HG03175 (cell line): ENCODE data around the gene LAMTOR3.
A peak's percentile ranks its signal among the peaks of the same experiment; 100 is the strongest.

Source experiments
- ATAC-seq: cut with Tn5 transposase; IDR thresholded peaks from one replicate; pipeline ENCODE4 v1.9.1; 2021; ENCODE audit warnings: mild to moderate bottlenecking, moderate library complexity; ENCODE audit not compliant: unreplicated experiment

LAMTOR3 gene, protein sequence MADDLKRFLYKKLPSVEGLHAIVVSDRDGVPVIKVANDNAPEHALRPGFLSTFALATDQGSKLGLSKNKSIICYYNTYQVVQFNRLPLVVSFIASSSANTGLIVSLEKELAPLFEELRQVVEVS

GRCh38 chr4:99894161-99894997 is at the start of gene LAMTOR3:
Gene LAMTOR3, minus strand, starts transcription at chr4:99894427. Its CDS starts 464 bp downstream, at chr4:99893963.
- ATAC-seq = peak; percentile 100

DNA sequence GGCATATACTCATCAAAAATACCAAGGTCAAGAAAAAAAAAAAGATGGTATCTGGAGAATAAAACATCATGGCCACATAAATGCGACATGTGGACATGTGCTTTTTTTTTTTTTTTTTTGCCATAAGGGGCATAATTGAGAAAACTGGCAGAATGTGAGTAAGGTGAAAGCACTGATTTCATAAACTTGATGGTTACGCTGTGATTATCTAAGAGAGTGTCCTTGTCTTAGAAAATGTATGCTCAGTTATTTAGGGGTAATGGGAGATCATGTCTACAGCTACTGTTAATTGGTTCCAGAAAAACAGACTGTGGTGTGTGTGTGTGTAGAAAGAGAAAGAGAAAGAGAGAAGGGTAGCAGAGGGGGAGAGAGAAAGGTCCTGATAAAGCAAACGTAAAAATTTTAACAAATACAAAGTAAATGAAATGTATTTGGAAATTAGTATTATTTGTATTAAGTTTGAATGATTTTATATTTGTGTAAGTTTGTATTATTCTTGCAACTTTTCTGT is 44.1 kb upstream of the LAMTOR3 start:
- ATAC-seq = no peak

DNA sequence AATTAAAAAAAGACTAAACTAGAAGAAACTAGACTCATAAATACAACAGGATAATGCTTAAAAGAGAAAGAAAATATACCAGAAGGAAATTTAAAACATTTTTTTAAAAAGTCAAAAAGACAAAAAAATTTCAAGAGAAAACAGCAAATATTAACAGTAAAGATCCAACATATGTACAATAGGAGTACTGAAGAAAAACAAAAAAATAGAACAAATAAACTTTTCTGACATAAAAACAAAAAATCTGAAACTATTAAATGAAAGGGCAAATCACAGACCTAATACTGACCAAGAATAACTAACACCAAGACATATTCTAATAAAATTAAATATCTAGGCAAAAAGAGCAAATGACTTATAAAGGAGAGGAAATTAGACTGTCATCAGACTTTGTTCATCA is 40.7 kb upstream of the LAMTOR3 start:
- no peak for ATAC-seq

DNA sequence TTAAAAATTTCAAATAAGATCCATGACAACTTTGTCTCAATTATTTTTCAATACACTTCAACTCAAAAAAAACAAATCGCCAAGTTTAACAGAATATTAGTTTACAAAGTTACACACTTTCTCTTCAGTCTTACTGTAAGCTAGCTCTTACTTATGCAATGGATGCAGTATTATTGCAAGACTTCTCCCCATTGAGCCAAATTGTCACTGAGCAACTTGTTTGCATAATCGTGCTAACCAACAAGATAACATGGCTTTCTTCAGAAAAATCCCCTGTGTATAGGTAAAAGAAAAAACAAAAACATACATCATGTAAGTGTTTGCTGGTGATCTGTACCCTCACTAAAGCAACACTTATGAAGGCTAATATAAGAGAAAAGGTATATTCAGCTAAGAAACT is 33.3 kb upstream of the LAMTOR3 start:
- no peak for ATAC-seq

DNA sequence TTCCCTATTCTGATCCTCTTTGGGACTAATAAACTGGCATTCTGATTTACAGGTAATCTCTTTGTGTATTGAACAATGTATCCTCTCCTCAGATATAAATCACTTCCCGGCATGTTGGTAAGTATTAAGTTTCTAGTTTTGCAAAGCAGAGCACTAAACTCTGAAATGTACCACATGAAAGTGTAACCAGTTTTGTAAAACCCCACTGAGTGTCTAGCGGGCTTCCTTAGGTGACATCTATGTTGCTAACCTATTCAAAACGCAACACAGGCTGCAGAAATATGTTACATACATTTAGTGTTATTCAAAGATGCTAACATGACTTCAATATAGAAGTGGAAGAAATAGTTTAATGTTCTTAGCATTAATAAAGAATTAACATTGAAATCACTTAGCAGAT is 26.9 kb upstream of the LAMTOR3 start:
- no peak for ATAC-seq

DNA sequence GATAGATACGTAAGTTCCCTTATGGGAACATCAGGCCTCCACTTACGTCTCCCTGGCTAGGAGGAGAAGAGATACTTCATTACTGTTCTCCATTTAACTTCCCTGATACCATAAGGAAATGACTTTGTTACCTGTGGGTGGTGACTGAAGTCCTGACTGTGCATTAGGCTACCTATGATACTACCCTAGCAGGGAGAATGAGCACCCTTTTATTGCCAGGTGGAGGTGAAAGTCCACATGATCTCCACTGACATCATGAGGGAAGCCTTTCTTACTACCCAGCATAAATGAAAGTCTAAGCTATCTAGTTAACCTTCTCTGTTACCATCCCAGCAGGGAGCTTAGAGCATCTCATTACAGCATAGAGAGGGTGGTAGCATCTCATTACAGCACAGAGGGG is 24.4 kb upstream of the LAMTOR3 start:
- ATAC-seq = no peak

- no peak for ATAC-seq
These were observed 23.3 kb upstream of the LAMTOR3 start for GRCh38 chr4:99917575-99917974.

- no peak for ATAC-seq
These were observed 21.2 kb upstream of the LAMTOR3 start for GRCh38 chr4:99915449-99915848.

DNA sequence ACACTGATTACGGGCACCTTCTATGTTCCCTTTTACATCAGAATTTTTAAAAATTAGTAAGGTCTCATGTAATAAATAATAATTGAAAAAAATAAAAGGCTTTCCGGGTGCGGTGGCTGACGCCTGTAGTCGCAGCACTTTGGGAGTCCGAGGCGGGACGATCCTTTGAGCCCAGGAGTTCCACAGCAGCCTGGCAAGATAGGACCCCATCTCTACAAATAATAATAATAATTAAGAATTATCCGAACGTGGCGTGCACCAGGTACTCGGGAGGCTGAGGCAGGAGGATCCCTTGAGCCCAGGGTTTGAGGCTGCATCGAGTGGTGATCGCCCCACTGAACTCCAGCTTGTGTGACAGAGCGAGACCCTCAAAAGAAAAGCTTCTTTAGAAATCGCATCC is 771 bp upstream of the LAMTOR3 start:
- no peak for ATAC-seq

DNA sequence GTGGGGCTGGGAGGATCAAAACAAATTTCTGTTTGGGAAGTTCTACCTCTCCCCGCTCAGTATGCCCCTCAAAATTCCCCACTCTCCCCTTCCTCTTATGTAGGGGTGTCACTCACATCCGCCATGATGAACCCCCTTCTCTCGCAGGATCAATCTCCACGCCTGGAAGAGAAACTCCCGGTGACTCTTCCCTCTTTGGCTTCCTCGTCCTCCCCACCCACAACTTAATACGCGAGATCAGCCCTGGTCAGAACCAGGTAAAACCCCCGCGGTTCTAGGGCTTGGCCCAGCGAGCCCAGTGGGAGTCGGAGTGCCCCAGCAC is 427 bp downstream of the LAMTOR3 start:
- ATAC-seq = no peak

DNA sequence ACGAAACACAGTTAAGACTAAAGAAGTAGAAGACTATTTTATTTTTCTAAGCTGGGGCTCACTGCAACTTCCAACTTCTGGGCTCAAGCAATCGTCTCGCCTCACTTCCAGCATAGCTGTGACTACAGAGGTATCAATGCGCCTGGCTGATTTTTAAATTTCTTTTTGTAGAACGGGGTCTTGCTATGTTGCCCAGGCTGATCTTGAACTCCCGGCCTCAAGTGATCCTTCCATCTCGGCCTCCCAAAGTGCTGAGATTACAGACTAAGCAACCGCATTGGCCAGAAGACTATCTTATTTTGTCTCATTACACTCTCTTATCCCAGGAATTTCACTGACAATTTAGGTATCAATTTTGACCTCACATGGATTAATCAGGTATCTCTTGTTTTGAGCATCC is 1.2 kb downstream of the LAMTOR3 start:
- ATAC-seq = no peak

GRCh38 chr4:99891351-99891750 is 2.9 kb downstream of the LAMTOR3 start:
- no peak for ATAC-seq

DNA sequence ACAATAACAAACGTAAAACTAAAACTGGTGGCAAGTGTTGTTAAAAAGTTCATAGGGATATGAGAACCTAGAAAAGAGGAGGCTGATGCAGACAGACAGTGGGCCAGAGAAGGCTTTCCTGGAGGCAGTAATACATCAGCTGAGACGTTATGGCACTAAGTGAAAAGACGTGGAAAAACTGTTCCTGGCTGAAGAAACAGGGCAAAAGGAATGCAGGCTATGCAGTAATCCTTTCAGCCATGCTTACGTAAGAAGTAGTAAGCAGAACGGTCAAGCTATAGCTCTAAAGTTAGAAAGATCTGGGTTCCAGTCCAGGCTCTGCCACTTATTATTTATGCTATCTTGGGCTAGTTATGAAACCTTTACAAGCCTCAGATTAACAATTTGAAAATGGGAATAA is 6.4 kb downstream of the LAMTOR3 start:
- no peak for ATAC-seq

DNA sequence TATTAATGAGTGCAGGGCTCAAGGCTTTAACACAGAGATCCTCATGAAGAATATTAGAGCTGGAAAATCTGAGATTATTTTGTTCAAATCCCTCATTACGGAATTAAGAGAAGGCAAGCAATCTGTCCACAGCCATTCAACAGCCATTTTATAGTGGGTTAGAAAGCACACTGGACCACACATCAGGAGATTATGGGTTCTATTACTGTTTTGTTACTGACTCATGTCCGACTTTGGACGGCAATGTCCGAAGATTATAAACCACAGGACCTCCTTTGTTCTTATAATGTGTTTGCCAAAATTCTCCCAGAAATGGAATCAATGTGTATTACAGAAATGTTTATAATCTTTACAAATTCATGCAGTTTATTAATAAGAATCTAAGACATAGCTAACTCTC is 8.1 kb downstream of the LAMTOR3 start:
- no peak for ATAC-seq

GRCh38 chr4:99885687-99886086 is 8.5 kb downstream of the LAMTOR3 start:
- ATAC-seq = no peak

- ATAC-seq = peak; percentile 64
These were observed 9.1 kb downstream of the LAMTOR3 start for GRCh38 chr4:99885063-99885664.

GRCh38 chr4:99879458-99879857 is 14.8 kb downstream of the LAMTOR3 start:
- ATAC-seq = no peak

DNA sequence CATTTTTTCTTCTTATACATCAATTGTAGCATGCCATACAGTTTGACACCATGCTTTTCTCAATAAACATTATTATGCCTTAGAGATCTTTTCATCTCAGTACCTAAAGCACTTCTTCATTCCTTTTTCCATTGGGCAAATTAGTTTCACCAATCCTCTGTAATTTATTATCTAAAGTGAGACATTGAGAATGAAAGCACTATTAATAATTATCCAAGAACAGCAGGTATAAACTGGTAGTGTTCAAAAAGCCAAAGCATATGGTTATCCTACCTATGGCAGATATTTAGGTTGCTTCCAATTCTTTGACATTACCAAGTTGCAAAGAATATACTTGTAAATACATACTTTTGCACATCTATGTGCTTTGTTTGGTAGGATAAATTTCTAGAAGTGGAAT is 15.6 kb downstream of the LAMTOR3 start:
- peak; percentile 55 for ATAC-seq

DNA sequence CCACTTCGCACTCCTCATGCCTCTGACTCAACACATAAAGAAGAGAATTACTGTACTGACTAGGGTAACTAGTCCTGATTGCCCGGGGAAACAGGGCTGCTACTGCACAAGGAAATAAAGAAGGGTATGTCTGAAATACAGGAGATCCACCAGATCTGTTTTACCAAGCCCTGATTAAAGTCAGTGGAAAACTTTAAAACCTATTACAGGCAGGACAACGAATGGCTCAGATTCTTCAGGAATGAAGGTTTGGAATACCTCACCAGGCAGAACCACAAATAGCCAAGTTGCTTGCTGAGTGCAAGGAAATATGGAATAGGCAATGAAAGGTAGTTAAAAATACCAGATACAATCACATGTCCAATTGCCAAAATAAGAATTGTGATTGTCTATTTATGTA is 17.3 kb downstream of the LAMTOR3 start:
- no peak for ATAC-seq

DNA sequence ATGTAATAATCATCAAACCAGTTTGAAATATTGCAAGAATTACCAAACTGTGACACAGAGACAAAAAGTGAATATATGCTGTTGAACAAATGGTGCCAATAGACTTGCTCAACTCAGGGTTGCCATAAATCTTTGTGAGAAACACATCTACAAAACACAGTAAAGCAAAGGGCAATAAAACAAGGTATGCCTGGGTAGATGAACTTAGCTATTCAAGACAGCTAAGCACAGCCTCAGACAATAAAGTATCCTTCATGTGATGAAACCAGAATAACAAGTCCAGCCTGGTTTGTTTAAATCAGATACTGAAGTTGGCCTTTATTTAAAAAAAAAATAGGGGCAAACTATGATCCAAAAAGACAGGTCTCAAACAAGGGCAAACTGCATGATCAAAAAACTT is 19.2 kb downstream of the LAMTOR3 start:
- no peak for ATAC-seq

GRCh38 chr4:99872570-99872969 is 21.7 kb downstream of the LAMTOR3 start:
- no peak for ATAC-seq

DNA sequence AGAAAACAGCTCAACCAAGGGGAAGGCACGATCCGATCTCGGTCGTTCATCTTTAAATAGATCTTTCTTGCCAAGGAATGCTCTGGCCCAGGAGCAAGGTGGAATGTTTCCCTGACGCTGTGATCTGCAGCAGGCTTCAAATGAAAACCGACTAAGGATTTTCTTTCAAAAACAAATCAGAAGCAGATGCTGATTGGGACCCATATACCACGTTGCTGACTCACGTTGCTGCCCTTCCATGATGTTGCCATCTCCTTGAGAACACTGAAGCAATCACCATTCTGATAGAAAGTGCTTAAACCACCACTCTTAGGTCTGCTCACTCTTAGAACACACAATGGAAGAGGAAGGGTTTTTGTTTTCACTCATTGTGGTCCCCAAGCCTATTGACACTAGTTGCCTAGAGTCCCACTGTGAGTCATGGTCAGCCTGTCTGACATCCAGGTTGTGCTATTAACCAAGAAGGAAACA is 26.1 kb downstream of the LAMTOR3 start:
- ATAC-seq = no peak
